WTC11 (cell line): Measurements from ENCODE around the gene LRRK2. TPM values are rescaled to one million over a fixed set of nuclear protein-coding genes. Genes with fewer than 3 reads are reported as not detected.

ENCODE experiments used
- ATAC-seq: fragments of 200-7000 bp; cut with Tn5 transposase; 2 replicates; pipeline ENCODE4 v1.10.0; 2021; ENCODE audit warnings: mild to moderate bottlenecking, moderate library complexity
- CTCF ChIA-PET: fragments of 300-600 bp; sonication (Branson Sonifier 250); formaldehyde crosslinking; loops from one replicate; lab custom pipeline; 2021; ENCODE audit warnings: antibody characterized with exemption; lab: Charles Lee
- POLR2A ChIA-PET: fragments of 350-600 bp; sonication (Branson Sonifier 250); formaldehyde crosslinking; loops from one replicate; lab custom pipeline; 2021; ENCODE audit warnings: antibody characterized with exemption; lab: Charles Lee
- DNase-seq: peaks from one replicate; pipeline ENCODE4 v3.0.0; 2021; ENCODE audit warnings: low spot score
- H3K27ac Mint-ChIP-seq: 2 replicates; pipeline ENCODE4 v1.8.0; 2021; ENCODE audit warnings: mixed read lengths
- H3K27me3 Mint-ChIP-seq: 2 replicates; pipeline ENCODE4 v1.8.0; 2021; ENCODE audit warnings: low read depth, mild to moderate bottlenecking, moderate library complexity, mixed read lengths
- H3K36me3 Mint-ChIP-seq: 2 replicates; pipeline ENCODE4 v1.8.0; 2021; ENCODE audit warnings: mixed read lengths
- H3K4me1 Mint-ChIP-seq: 2 replicates; pipeline ENCODE4 v1.8.0; 2022; ENCODE audit warnings: mixed read lengths
- H3K4me3 Mint-ChIP-seq: 2 replicates; pipeline ENCODE4 v1.8.0; 2021; ENCODE audit warnings: mild to moderate bottlenecking, moderate library complexity, mixed read lengths
- H3K9me3 Mint-ChIP-seq: 2 replicates; pipeline ENCODE4 v1.8.0; 2021; ENCODE audit warnings: mixed read lengths
- AFF4 ChIP-seq: sonication (generic); formaldehyde crosslinking; IDR thresholded peaks from 2 replicates; pipeline ENCODE4 v1.8.1; 2023; ENCODE audit warnings: mild to moderate bottlenecking, missing genetic modification reagents, borderline replicate concordance
- E2F5 ChIP-seq: sonication (generic); formaldehyde crosslinking; IDR thresholded peaks from 2 replicates; pipeline ENCODE4 v1.8.1; 2022; ENCODE audit warnings: mild to moderate bottlenecking, moderate library complexity, missing genetic modification reagents
- IRF1 ChIP-seq: sonication (generic); formaldehyde crosslinking; IDR thresholded peaks from 2 replicates; pipeline ENCODE4 v1.8.0; 2023; ENCODE audit warnings: missing genetic modification reagents
- JAZF1 ChIP-seq: fragments of 250-450 bp; sonication (Bioruptor Pico); IDR thresholded peaks from 2 replicates; pipeline ENCODE4 v1.9.0; 2021; ENCODE audit warnings: moderate library complexity, mild to moderate bottlenecking, inconsistent platforms
- JUN ChIP-seq: sonication (generic); formaldehyde crosslinking; IDR thresholded peaks from 2 replicates; pipeline ENCODE4 v1.8.0; 2023; ENCODE audit warnings: mild to moderate bottlenecking, missing genetic modification reagents
- PRDM15 ChIP-seq: sonication (generic); formaldehyde crosslinking; IDR thresholded peaks from 2 replicates; pipeline ENCODE4 v1.8.0; 2022; ENCODE audit warnings: missing genetic modification reagents
- RELA ChIP-seq: sonication (generic); formaldehyde crosslinking; IDR thresholded peaks from 2 replicates; pipeline ENCODE4 v1.8.1; 2022; ENCODE audit warnings: missing genetic modification reagents, mild to moderate bottlenecking, borderline replicate concordance
- STAT6 ChIP-seq: sonication (generic); formaldehyde crosslinking; conservative IDR thresholded peaks from 2 replicates; pipeline ENCODE4 v1.8.1; 2023; ENCODE audit warnings: mild to moderate bottlenecking, low read depth, missing genetic modification reagents, moderate library complexity
- TEAD1 ChIP-seq: sonication (generic); formaldehyde crosslinking; IDR thresholded peaks from 2 replicates; pipeline ENCODE4 v1.8.0; 2022; ENCODE audit warnings: mild to moderate bottlenecking, missing genetic modification reagents
- TP53 ChIP-seq: sonication (generic); formaldehyde crosslinking; IDR thresholded peaks from 2 replicates; pipeline ENCODE4 v1.8.1; 2023; ENCODE audit warnings: mild to moderate bottlenecking, missing genetic modification reagents
- ZNF281 ChIP-seq: sonication (generic); formaldehyde crosslinking; IDR thresholded peaks from 2 replicates; pipeline ENCODE4 v1.8.0; 2023; ENCODE audit warnings: mild to moderate bottlenecking, missing genetic modification reagents
- ZNF317 ChIP-seq: sonication (generic); formaldehyde crosslinking; IDR thresholded peaks from 2 replicates; pipeline ENCODE4 v1.8.1; 2023; ENCODE audit warnings: low read depth, mild to moderate bottlenecking, moderate library complexity, missing genetic modification reagents, borderline replicate concordance
- ZNF512 ChIP-seq: sonication (generic); formaldehyde crosslinking; IDR thresholded peaks from 2 replicates; pipeline ENCODE4 v1.8.1; 2022; ENCODE audit warnings: missing genetic modification reagents, borderline replicate concordance
- ZNF532 ChIP-seq: fragments of 250-450 bp; sonication (Bioruptor Pico); IDR thresholded peaks from 2 replicates; pipeline ENCODE4 v1.9.0; 2021; ENCODE audit warnings: mild to moderate bottlenecking, borderline replicate concordance
- total RNA-seq: library from RNA; stranded (reverse); gene quantifications from 3 replicates; pipeline ENCODE4 v1.2.3, GENCODE V29; 2021

LRRK2 gene
- total RNA-seq, 1 experiment from 2014 or later: 0.46 TPM

- TF ChIP-seq ZNF532 (CRISPR knock-in tag) (no peak), IRF1 (no peak), JUN (CRISPR knock-in tag) (no peak)
Observed at GRCh38 chr12:40393026-40393425, 168.2 kb downstream of the LRRK2 start (continued).

GRCh38 chr12:40399656-40400055 is 174.9 kb downstream of the LRRK2 start:
- H3K9me3 Mint-ChIP-seq: no peaks in the 10 kb centered on the region
- no peak for DNase-seq
- H3K4me3 Mint-ChIP-seq: no peak overlapping the region
- H3K36me3 Mint-ChIP-seq: no peaks in the 10 kb centered on the region
- ChIA-PET CTCF (no interaction called here), POLR2A (no interaction called here)
- 0 out of 2 replicates have a peak, but pooled peaks cover 3% of the 10 kb centered on the region for H3K4me1 Mint-ChIP-seq
- no peak for ATAC-seq
- no peak overlapping the region for H3K27ac Mint-ChIP-seq
- H3K27me3 Mint-ChIP-seq: no peaks in the 10 kb centered on the region
- TF ChIP-seq PRDM15 (CRISPR knock-in tag) (no peak), E2F5 (CRISPR knock-in tag) (no peak), JAZF1 (CRISPR knock-in tag) (no peak), JUN (CRISPR knock-in tag) (no peak), TP53 (CRISPR knock-in tag) (no peak), ZNF317 (no peak), ZNF512 (no peak), RELA (CRISPR knock-in tag) (no peak), AFF4 (no peak), STAT6 (CRISPR knock-in tag) (no peak), TEAD1 (CRISPR knock-in tag) (no peak), ZNF281 (CRISPR knock-in tag) (no peak)
